SU-DHL-6 (cell line): ENCODE data around the gene HOXC13.

Experiments used
- H2AFZ ChIP-seq: fragments of 200-600 bp; sonication (generic); 2 replicates; pipeline ENCODE4 v1.6.1; 2014; ENCODE audit warnings: low read depth, mild to moderate bottlenecking, moderate library complexity, mixed read lengths, antibody characterized with exemption, low read length; ENCODE audit not compliant: severe bottlenecking
- H3F3A ChIP-seq: fragments of 200-600 bp; shearing (Covaris generic); 2 replicates; pipeline ENCODE4 v1.6.0; 2016; ENCODE audit warnings: antibody characterized with exemption, mild to moderate bottlenecking; ENCODE audit not compliant: insufficient read depth
- H3K27ac ChIP-seq: fragments of 200-600 bp; sonication (generic); 2 replicates; pipeline ENCODE4 v1.5.1; 2016; ENCODE audit warnings: low read depth, mild to moderate bottlenecking, low read length, moderate library complexity, mixed read lengths
- H3K27me3 ChIP-seq: fragments of 200-600 bp; sonication (generic), shearing (Covaris generic); 2 replicates; pipeline ENCODE4 v1.6.0; 2014; ENCODE audit warnings: mild to moderate bottlenecking, low read length
- H3K36me3 ChIP-seq: fragments of 200-600 bp; sonication (generic); 2 replicates; pipeline ENCODE4 v1.6.1; 2014; ENCODE audit warnings: mild to moderate bottlenecking, low read length, mixed read lengths
- H3K4me2 ChIP-seq: fragments of 300-600, 200-600 bp; shearing (Covaris generic), sonication (generic); 2 replicates; pipeline ENCODE4 v1.6.0; 2014; ENCODE audit warnings: low read length, low read depth, mild to moderate bottlenecking; ENCODE audit not compliant: poor library complexity, severe bottlenecking
- H3K4me3 ChIP-seq: fragments of 200-600 bp; sonication (generic); 2 replicates; pipeline ENCODE4 v1.5.1; 2014; ENCODE audit warnings: antibody characterized with exemption, low read length, mild to moderate bottlenecking, mixed read lengths; ENCODE audit not compliant: insufficient read depth, poor library complexity, severe bottlenecking
- H3K79me2 ChIP-seq: fragments of 200-600 bp; sonication (generic); 2 replicates; pipeline ENCODE4 v1.6.1; 2014; ENCODE audit warnings: mild to moderate bottlenecking, low read length, moderate library complexity; ENCODE audit not compliant: insufficient read depth
- H3K9ac ChIP-seq: fragments of 200-600 bp; sonication (generic); 2 replicates; pipeline ENCODE4 v1.7.0; 2014; ENCODE audit warnings: mild to moderate bottlenecking, low read length
- H3K9me2 ChIP-seq: fragments of 200-600 bp; sonication (generic); replicated peaks from 2 replicates; pipeline ENCODE4 v1.6.1; 2014; ENCODE audit warnings: low read length; ENCODE audit not compliant: insufficient read depth
- H3K9me3 ChIP-seq: fragments of 200-600 bp; sonication (generic); 2 replicates; pipeline ENCODE4 v1.6.1; 2014; ENCODE audit warnings: low read length, mixed read lengths; ENCODE audit not compliant: insufficient read depth
- H4K20me1 ChIP-seq: fragments of 200-600 bp; sonication (generic); 2 replicates; pipeline ENCODE4 v1.6.1; 2014; ENCODE audit warnings: low read depth, mild to moderate bottlenecking, antibody characterized with exemption, low read length, moderate library complexity, mixed read lengths
- CTCF ChIP-seq: fragments of 200-600 bp; sonication (generic); IDR thresholded peaks from one replicate; pipeline ENCODE4 v1.5.1; 2017; ENCODE audit warnings: antibody characterized with exemption, mild to moderate bottlenecking, low read length, moderate library complexity; ENCODE audit not compliant: insufficient read depth, poor library complexity, severe bottlenecking
- EZH2phosphoT487 ChIP-seq: fragments of 200-600 bp; sonication (generic), shearing (Covaris generic); conservative IDR thresholded peaks from 2 replicates; pipeline ENCODE4 v1.6.1; 2018; ENCODE audit warnings: mild to moderate bottlenecking, antibody characterized with exemption, low read length, moderate library complexity, mixed read lengths

The HOXC13 gene

GRCh38 chr12:53963434-53964314 lies 25.0 kb downstream of the HOXC13 start:
- H3K27me3 ChIP-seq = 0 out of 2 replicates have a peak, but pooled peaks cover 4% of the 10 kb centered on the region
- H3K9ac ChIP-seq = no peak overlapping the region
- no peak for TF ChIP-seq EZH2phosphoT487
- no peak for TF ChIP-seq CTCF
- H3K27ac ChIP-seq = no peak overlapping the region
- H3K9me2 ChIP-seq = no peaks in the 10 kb centered on the region
- H3K4me2 ChIP-seq = no peak overlapping the region
- H3K79me2 ChIP-seq = no peaks in the 10 kb centered on the region
- no peak overlapping the region for H2AFZ ChIP-seq
- H3K9me3 ChIP-seq = no peaks in the 10 kb centered on the region
- no peaks in the 10 kb centered on the region for H4K20me1 ChIP-seq
- no peaks in the 10 kb centered on the region for H3K36me3 ChIP-seq
- no peaks in the 10 kb centered on the region for H3F3A ChIP-seq
- no peak overlapping the region for H3K4me3 ChIP-seq

GRCh38 chr12:53964315-53964713 lies 25.7 kb downstream of the HOXC13 start:
- no peak overlapping the region for H3K27ac ChIP-seq
- 0 out of 2 replicates have a peak, but pooled peaks cover 4% of the 10 kb centered on the region for H3K27me3 ChIP-seq
- no peaks in the 10 kb centered on the region for H3F3A ChIP-seq
- H3K9me2 ChIP-seq = no peaks in the 10 kb centered on the region
- H3K9ac ChIP-seq = no peak overlapping the region
- H4K20me1 ChIP-seq = no peaks in the 10 kb centered on the region
- no peak overlapping the region for H3K4me2 ChIP-seq
- H3K79me2 ChIP-seq = no peaks in the 10 kb centered on the region
- no peaks in the 10 kb centered on the region for H3K9me3 ChIP-seq
- TF ChIP-seq CTCF (no peak), EZH2phosphoT487 (no peak)
- H2AFZ ChIP-seq = no peak overlapping the region
- H3K36me3 ChIP-seq = no peaks in the 10 kb centered on the region
- no peak overlapping the region for H3K4me3 ChIP-seq

- Histone ChIP-seq H3K27me3 (0 out of 2 replicates have a peak, but pooled peaks cover 4% of the 10 kb centered on the region), H2AFZ (no peak overlapping the region), H3K4me3 (no peak overlapping the region), H3K9ac (no peak overlapping the region), H3K36me3 (no peaks in the 10 kb centered on the region), H4K20me1 (no peaks in the 10 kb centered on the region), H3K27ac (no peak overlapping the region), H3K79me2 (no peaks in the 10 kb centered on the region), H3K9me3 (no peaks in the 10 kb centered on the region), H3K4me2 (no peak overlapping the region), H3F3A (no peaks in the 10 kb centered on the region), H3K9me2 (no peaks in the 10 kb centered on the region)
- no peak for TF ChIP-seq EZH2phosphoT487
- no peak for TF ChIP-seq CTCF
Observed at GRCh38 chr12:53965281-53966084, 26.9 kb downstream of the HOXC13 start.
